ENCODE data around the gene DLG4.
"Not testable (repeated sequence)": the region's sequence is repeated elsewhere in the genome, so short reads cannot be mapped to it uniquely, and the experiment has no call there.

The DLG4 gene

DNA sequence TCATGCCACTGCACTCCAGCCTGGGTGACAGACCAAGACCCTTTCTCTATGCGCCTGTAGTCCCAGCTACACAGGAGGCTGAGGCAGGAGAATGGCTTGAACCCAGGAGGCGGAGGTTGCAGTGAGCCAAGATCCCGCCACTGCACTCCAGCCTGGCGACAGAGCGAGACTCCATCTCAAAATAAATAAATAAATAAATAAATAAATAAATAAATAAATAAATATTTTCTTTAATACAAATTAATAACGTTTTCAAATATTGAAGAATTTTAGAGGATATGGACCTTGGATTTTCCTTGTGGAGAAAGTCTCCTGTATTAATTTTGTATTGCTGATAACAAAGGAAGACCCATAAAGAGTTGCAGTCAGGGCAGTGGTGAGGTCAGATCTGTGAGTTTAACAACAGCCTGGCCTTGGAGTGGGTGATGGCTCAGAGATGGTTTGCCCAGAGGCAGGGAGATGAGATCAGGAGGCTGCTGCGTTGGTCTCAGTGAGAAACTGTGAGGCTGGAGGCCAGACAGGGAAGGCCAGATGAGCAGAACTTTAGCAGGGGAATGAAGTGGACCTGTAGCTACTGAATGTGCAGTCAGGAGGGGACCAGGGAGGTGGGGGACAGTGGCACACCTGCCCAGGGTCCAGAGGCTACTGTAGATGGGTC, 36.1 kb downstream of the DLG4 start:
- no peak for DNase-seq

DNA sequence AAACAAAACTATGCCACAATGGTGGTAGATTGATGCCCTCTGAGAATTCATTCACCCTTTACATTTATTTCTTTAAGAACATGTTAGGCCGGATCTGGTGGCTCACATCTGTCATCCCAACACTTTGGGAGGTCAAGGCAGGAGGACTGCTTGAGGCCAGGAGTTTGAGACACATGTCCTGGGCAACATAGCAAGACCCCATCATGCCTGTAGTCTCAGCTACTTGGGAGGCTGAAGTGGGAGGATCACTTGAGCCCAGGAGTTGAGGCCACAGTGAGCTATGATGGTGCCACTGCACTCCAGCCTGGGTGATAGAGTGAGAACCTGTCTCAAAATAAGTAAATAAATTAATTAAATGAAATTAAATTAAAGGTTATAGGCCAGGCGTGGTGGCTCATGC, 37.5 kb downstream of the DLG4 start:
- not testable (repeated sequence) for DNase-seq

GRCh38 chr17:7179317-7180254, 40.0 kb downstream of the DLG4 start, which contains the start of gene ASGR1:
TSS of gene ASGR1 (minus strand) at chr17:7179370. CDS start at chr17:7178563, 807 bp downstream.
- no peak for DNase-seq

GRCh38 chr17:7178973-7179316, 40.7 kb downstream of the DLG4 start:
- DNase-seq, result no peak

- DNase-seq, result no peak
Measured at GRCh38 chr17:7177954-7178477, 41.6 kb downstream of the DLG4 start.

- DNase-seq, result peak; percentile 56
Measured at GRCh38 chr17:7177191-7177953, 42.3 kb downstream of the DLG4 start.

DNA sequence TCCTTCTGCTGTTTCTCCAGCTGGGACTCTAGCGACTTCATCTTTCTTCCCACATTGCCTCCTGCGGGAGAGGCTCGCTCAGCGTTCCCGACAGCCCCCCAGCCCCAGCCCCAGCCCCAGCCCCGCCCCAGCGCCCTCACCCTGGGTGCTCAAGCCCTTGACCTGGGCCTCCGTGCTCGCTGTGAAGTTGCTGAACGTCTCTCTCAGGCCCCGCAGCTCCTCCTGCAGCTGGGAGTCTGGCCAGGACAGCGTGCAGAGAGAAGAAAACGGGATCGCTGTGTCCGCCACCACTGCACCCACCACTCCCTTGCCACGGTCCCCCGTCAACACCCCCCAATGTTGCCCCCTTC, 42.8 kb downstream of the DLG4 start:
- no peak for DNase-seq

DNA sequence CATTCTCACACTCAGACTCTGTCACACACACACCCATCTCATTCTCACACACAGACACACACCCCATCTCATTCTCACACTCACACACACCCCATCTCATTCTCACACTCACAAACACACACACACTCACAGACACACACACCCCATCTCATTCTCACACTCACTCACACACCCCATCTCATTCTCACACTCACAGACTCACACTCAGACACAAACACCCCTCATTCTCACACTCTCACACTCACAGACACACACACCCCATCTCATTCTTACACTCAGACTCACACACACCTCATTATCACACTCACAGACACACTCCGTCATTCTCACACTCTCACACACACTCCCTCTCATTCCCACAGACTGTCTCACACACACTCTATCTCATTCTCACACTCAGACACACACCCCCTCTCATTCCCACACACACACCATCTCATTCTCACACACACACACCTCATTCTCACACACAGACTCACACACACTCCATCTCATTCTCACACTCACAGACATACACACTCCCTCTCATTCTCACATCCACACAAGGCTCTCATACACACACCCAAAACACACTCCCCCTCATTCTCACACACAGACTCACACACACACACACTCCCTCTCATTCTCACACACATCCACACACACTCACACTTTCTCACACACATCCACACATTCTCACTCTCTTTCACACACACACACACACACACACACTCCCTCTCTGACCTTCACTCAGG, 43.4 kb downstream of the DLG4 start:
- no peak for DNase-seq

DNA sequence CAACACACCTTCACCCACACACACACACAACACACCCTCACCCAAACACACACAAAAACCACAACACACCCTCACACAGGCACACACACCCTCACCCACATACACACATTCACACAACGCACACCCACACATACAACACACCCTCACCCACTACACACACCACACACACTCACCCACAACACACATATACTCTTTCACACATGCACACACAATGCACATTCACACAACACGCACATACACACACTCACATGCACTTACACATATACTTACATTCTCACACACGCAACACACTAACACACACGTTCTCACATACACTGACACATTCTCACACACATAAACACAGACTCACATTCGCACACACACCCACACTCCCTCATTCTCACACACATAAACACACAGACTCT, 44.3 kb downstream of the DLG4 start:
- no peak for DNase-seq

DNA sequence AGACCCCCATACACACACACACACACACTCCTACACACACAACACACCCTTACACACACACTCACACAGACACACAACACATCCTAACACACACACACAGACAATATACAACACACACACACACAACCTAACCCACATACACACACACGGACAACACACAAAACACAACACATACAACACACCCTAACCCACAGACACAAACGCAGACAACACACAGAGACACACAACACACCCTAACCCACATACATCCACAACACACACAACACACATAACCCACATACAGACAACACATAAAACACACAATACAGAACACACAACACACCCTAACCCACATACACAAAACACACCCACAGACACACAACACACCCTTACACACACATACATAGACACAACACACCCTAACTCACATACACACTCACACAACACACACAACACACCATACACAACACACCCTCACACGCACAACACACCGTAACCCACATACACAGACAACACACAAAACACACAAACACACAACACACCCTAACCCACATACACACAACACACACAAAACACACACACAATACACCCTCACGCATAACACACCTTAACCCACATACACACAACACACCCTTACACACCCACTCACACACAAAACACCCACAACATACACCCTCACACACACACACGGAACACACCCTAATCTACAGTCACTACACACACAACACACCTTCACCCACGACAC, 44.9 kb downstream of the DLG4 start:
- DNase-seq, result no peak

DNA sequence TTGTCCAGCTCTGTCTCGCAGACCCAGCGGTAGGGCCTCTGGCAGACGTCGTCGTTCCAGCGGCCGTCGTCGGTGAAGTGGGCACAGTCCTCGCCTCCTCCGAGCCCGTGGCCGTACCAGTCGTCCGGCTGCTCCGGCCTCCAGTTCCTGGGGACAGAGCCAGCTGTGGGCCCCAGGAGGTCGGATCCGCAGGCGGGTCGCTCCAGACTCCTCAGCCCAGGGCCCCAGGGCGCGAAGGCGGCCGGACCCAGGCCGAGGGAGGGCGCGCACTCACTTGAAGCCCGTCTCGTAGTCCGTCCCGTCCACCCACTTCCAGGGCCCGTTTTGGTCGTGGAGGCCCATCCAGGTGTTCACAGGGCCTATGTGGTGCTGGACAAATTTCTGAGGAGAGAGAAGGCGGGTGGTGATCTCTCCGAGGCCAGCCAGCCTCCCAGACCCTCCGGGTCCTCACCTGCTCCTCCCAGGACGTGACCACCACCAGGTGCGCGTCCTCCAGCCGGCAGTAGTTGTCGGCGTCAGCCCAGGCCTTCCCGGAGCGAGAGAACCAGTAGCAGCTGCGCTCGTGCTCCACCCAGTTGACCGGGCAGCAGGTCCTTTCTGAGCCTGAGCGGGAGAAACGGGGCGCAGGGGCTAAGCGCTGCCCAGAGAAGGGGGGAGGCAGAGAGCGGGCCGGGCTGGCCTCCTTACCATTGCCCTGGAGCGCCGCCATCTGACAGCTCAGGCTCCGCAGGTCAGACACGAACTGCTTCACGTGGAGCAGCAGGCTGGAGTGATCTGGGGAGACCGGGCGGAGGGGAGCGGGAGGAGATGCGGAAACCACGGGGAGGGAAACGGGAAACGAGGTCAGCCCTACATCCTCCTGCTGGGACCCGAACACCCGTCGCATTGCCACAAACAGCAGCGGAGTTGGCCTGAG, 45.7 kb downstream of the DLG4 start:
- DNase-seq, result peak; percentile 38

GRCh38 chr17:7172522-7173191, 47.0 kb downstream of the DLG4 start:
- DNase-seq, result not testable (repeated sequence)

GRCh38 chr17:7169565-7169908, 50.1 kb downstream of the DLG4 start:
- DNase-seq, result not testable (repeated sequence)

DNA sequence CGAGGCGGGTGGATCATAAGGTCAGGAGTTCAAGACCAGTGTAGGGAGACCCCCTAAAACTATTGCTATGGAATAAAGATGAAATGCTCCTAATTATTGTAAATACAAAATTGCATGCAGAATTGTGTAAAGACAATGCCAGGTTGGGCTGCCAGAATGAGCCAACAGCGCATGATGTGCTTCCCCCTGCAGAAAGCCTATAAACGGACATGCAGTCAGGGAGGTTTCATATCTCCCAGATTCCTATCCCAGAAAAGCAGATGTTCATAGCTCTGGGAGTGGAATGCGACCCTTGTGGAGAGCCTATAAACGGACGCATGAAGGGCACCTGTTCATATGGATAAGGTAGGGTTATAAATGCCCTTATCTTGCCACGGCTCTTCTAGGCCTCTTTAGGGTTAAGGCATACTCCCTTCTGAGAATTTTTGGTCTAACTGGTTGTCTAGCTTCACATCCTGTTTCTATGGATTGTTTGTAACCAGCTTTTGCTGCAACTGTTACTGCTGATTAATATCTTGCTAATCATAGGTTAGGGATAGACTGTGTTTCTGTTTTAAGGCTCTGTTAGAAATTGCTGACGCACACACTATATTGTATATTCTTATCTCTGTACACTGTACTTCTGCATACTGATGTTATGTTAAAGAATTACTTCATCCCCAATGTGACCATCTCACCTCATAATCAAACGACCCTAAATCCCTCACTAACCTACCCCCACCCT, 50.6 kb downstream of the DLG4 start:
- not testable (repeated sequence) for DNase-seq

DNA sequence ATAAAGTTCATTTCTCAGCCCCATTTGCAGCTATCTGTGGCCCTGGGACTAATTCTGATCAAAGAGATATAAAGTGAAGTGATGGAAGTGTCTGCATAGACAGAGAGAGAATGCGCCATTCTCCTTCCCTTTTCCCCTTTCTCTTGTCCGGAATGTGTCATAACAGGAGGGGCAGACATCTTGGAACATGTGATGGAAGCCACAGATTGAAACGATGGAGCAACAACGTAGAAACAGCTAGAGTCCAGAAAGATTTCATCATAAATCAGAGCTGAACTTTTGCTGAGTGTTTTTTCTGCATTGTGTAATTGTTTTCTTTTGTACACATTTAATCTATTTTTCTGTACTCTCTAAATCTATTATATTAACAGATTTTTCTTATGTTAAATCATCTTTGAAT, 51.8 kb downstream of the DLG4 start:
- no peak for DNase-seq

- no peak for DNase-seq
Measured at GRCh38 chr17:7166873-7167272, 52.8 kb downstream of the DLG4 start.

DNA sequence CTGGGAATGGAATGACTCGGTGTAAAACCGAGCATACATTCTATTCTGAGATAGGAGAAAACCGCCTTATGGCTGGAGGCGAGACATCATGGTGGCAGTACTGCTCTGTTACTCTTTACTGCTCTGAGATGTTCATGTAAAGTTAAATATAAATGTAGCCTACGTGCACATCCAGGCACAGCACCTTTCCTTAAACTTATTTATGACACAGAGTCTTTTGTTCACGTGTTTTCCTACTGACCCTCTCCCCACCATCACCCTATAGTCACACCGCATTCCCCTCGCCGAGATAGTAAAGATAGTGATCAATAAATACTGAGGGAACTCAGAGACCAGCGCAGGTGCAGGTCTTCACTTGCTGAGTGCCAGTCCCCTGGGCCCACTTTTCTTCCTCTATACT, 60.1 kb downstream of the DLG4 start:
- DNase-seq, result not testable (repeated sequence)

DNA sequence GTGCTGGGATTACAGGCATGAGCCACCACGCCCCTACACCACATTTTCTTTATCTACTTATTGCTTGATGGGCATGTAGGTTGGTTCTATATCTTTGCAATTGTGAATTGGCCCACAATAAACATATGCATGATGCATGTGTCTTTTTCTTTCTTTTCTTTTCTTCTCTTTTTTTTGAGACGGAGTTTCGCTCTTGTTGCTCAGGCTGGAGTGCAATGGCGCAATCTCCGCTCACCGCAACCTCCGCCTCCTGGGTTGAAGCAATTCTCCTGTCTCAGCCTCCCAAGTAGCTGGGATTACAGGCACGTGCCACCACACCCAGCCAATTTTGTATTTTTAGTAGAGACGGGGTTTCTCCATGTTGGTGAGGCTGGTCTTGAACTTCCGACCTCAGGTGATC, 61.2 kb downstream of the DLG4 start:
- not testable (repeated sequence) for DNase-seq

- DNase-seq, result no peak
Measured at GRCh38 chr17:7156342-7156940, 63.2 kb downstream of the DLG4 start.

All from effector CD4-positive, alpha-beta T cell (primary cell).